ENCODE measurements around the gene MSH2.

MSH2 gene

DNA sequence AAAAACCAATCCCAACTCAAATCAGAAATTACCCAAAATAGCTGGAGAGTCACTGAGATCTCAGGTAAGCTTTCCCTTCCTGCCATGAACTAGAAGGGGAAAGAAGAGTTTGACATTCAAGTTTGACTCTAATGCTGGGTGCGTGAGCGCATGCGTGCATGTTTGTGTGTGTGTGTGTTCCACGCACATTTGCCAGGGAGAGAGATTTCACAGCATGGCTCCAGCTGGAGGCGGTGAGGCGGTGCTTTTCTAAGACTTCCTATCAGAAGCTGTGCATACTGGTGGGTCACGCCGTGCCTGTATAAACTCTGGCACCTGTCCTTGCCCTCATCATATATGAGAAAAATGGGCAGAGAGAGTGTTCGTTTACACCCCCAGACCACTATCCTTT lies 116.2 kb downstream of the MSH2 start:
- H3K4me3 ChIP-seq = no peak overlapping the region
- TF ChIP-seq, protein P1, sequence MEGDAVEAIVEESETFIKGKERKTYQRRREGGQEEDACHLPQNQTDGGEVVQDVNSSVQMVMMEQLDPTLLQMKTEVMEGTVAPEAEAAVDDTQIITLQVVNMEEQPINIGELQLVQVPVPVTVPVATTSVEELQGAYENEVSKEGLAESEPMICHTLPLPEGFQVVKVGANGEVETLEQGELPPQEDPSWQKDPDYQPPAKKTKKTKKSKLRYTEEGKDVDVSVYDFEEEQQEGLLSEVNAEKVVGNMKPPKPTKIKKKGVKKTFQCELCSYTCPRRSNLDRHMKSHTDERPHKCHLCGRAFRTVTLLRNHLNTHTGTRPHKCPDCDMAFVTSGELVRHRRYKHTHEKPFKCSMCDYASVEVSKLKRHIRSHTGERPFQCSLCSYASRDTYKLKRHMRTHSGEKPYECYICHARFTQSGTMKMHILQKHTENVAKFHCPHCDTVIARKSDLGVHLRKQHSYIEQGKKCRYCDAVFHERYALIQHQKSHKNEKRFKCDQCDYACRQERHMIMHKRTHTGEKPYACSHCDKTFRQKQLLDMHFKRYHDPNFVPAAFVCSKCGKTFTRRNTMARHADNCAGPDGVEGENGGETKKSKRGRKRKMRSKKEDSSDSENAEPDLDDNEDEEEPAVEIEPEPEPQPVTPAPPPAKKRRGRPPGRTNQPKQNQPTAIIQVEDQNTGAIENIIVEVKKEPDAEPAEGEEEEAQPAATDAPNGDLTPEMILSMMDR (IDR thresholded peaks at IDR 0.05) = no peak
- H3K27ac ChIP-seq = no peak overlapping the region
- DNase-seq (ENCODE audit: low spot score) = no peak

DNA sequence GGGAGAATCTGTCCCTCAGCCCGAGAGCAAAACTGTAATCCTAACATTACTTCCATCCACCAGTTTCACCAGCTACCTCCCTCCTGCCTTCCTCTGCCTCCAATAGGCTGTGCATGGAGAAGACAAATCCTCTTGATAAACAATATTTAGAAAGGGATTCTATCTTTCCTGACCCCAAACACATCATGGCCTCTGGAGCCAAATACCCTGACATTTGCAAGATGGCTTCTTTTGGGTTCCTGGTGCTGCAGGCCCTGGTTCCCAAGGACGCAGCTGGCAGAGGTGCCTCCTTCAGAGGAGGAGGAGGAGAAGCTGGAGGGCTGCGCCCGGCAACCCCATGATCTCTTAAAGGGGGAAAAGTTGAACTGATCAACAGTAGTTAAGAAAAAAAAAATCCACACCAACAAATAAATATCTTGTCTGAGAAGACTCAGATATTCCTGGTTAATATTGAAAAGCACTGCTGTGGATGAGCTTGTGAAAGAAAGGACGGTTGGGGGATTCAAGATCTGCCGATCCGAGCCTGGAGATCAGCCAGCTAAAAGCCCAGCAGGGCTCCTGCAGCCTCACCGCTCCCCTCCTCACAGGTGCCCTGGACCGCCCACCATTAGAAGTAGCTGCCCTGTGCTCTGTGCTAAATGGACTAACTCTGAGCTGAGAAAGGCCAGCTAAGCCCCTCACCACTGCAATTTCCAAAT lies 116.8 kb downstream of the MSH2 start:
- TF ChIP-seq, protein P1 (IDR thresholded peaks at IDR 0.05) = no peak
- DNase-seq (ENCODE audit: low spot score) = no peak
- no peak overlapping the region for H3K27ac ChIP-seq
- no peak overlapping the region for H3K4me3 ChIP-seq

DNA sequence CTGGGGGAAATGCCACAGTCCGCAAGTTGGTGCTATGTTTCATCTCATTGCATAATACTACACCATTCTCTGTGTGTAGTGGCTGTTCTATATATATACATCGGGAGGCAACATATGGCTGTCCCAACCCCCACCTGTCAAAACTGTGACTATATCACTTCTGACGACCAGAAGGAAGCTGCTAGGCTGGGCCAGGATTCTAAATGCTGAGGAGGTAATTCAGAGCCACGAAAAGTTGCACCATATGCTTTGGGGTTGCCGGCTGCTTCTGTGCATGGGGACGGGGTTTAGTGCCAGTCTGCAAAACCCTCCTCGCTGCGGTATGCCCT lies 117.3 kb downstream of the MSH2 start:
- DNase-seq (ENCODE audit: low spot score) = no peak
- TF ChIP-seq, protein P1 (IDR thresholded peaks at IDR 0.05) = no peak
- Histone ChIP-seq H3K4me3 (peak overlapping the region; percentile 66), H3K27ac (no peak overlapping the region)

DNA sequence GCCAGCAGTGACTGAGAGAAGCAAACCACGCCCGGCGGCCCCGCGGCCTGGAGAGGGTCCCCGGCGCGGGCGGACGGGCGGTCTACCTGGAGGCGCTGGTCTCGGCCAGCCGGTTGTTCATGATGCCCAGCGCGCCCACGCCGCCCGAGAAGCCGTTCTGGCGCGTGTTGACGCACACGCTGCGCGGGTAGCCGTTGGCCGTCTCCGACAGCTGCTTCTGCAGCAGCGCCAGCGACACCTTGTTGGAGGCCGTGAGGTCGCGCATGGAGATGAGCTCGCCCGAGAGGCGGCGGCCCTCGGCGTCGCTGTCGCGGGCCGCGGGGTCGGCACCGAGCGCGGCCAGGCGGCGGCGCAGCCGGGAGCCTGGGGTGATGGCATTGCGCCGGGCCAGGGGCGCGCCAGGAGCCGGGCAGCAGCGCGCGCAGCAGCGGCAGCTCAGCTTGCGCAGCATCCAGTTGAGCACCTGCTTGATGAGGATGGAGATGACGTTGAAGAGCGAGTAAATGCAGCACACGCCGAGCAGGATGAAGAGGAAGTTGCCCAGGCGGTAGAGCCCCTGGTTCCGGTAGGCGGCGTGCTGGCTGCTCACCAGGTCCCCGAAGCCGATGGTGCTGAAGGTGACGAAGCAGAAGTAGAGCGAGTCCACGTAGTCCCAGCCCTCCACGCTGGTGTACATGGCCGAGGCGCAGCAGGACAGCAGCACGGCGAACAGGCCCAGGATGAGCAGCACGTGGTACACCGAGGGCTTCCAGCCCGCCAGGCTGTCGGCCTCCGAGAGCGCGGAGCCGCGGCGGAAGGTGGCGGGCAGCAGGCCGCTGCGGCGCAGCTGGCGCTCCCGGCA lies 118.1 kb downstream of the MSH2 start:
- H3K27ac ChIP-seq = no peak overlapping the region
- TF ChIP-seq, protein P1 (IDR thresholded peaks at IDR 0.05) = no peak
- no peak for DNase-seq (ENCODE audit: low spot score)

DNA sequence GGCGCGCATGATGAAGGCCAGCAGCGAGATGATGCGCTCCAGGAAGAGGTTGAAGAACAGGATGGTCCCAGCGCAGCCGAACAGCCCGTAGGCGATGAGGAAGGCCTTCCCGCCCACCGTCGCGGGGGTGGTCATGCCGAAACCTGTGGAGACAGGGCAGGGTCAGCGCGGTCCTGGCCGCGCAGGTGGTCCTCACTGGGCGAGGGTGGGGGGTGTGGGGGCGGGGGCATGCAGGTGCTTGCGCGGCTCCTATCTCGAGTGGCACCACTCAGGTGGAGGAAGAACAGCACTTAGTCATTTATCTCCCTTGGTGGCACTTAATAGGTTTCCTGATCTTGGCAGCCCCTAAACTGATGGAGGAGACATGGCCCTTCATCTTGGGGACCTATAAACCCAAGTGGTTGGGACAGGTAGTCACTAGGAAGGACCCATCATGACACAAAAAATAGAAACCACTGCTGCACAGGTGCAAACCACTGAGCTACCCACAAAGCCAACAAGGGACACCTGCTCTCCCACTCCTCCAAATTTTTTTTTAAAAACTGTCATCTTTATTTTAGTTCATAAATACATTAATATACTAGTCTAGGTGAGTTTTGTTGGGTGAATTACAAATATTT lies 118.8 kb downstream of the MSH2 start:
- TF ChIP-seq, protein P1 (IDR thresholded peaks at IDR 0.05) = no peak
- Histone ChIP-seq H3K4me3 (peak overlapping the region; percentile 66), H3K27ac (no peak overlapping the region)
- DNase-seq (ENCODE audit: low spot score) = no peak

More for the DNA sequence above, 118.1 kb downstream of the MSH2 start:
- peak overlapping the region; percentile 66 for H3K4me3 ChIP-seq

DNA sequence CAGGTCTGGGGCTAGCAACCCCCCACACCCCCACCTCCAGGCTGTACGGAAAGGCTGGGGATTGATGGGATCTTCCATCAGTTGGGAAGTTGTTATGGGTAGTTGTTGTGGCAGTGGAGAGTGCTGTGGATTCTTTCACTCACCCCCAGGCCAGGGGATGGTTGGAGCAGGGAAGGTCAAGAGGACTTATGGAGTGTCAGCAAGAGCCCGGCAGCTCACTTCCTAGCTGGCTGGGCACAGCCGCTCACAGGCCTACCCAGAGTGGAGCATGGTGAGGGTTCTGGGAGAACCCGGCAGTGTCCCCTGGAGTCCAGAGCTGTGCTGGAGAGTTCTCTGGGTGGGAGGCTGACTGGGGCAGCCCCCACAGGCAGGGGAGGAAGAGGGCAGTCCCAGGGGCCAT lies 122.2 kb downstream of the MSH2 start:
- TF ChIP-seq, protein P1 (IDR thresholded peaks at IDR 0.05) = no peak
- Histone ChIP-seq H3K27ac (no peak overlapping the region), H3K4me3 (no peak overlapping the region)
- DNase-seq (ENCODE audit: low spot score) = no peak

Measured in coronary artery (tissue), 2 donors.